HCT116 (cell line): ENCODE results near the gene GABPA. TPM values are rescaled to one million over a fixed set of nuclear protein-coding genes. Genes with fewer than 3 reads are reported as not detected.
A peak's percentile ranks its signal among the peaks of the same experiment; 100 is the strongest.

Experiments used
- ATAC-seq: fragments of 200-7000 bp; cut with Tn5 transposase; 2 replicates; pipeline ENCODE4 v1.9.1; 2020; ENCODE audit warnings: mild to moderate bottlenecking, moderate library complexity
- BruUV-seq: library from RNA; stranded (reverse); fragments of 400-500 nt; replicated peaks from 2 replicates; lab custom pipeline; 2021; lab: Mats Ljungman, UMichigan
- CTCF ChIA-PET: fragments of 300-600 bp; sonication (Branson Sonifier 250); formaldehyde crosslinking; loops from one replicate; lab custom pipeline; 2021; ENCODE audit warnings: antibody characterized with exemption; lab: Charles Lee
- POLR2A ChIA-PET: fragments of 300-600, 350-600 bp; sonication (Branson Sonifier 250); formaldehyde crosslinking; loops from one replicate; lab custom pipeline; 2021; ENCODE audit warnings: antibody characterized with exemption; lab: Charles Lee
- RAD21 ChIA-PET, 2 experiments: fragments of 300-600 bp; sonication (Branson Sonifier 250); formaldehyde crosslinking; loops; one replicate each; lab custom pipeline; 2023; ENCODE audit warnings: low total read pairs in 2 of 2; ENCODE audit not compliant: uncharacterized antibody in 2 of 2, unreplicated experiment in 2 of 2, low non-redundant PET in 1 of 2; lab: Charles Lee
- DNase-seq: peaks from one replicate; pipeline ENCODE4 v3.0.0-alpha.2; 2010; ENCODE audit warnings: low read depth, low spot score
- H2AFZ ChIP-seq: fragments of 200-600 bp; shearing (Covaris generic), sonication (generic); 2 replicates; pipeline ENCODE4 v1.6.1; 2017; ENCODE audit warnings: low read depth, mixed run types, mixed read lengths, antibody characterized with exemption, low read length; ENCODE audit not compliant: poor library complexity, severe bottlenecking
- H3K27ac ChIP-seq: 2 replicates; pipeline ENCODE4 v1.5.1; 2012; ENCODE audit warnings: low read depth, low read length
- H3K27me3 ChIP-seq: fragments of 200-600 bp; sonication (generic); 2 replicates; pipeline ENCODE4 v1.6.1; 2016; ENCODE audit warnings: mixed run types, low read length, mixed read lengths; ENCODE audit not compliant: insufficient read depth
- H3K36me3 ChIP-seq, 2 experiments: fragments of 200-500 bp in 1 of 2; fragments of 200-600 bp in 1 of 2; sonication (Bioruptor generic) in 1 of 2; sonication (generic) in 1 of 2; 2 replicates each; pipeline versions ENCODE4 v1.5.1 to v1.6.1; 2014 to 2016; ENCODE audit warnings: low read length in 2 of 2, inconsistent platforms in 1 of 2, mixed read lengths in 1 of 2, mixed run types in 1 of 2; ENCODE audit not compliant: insufficient read depth in 2 of 2, control insufficient read depth in 1 of 2
- H3K4me1 ChIP-seq, 2 experiments: fragments of 200-600 bp in 1 of 2; sonication (generic) in 1 of 2; 2 replicates each; pipeline versions ENCODE4 v1.5.1 to v1.6.1; 2012 to 2017; ENCODE audit warnings: low read length in 2 of 2, inconsistent platforms in 1 of 2, mild to moderate bottlenecking in 1 of 2, mixed read lengths in 1 of 2, mixed run types in 1 of 2, moderate library complexity in 1 of 2; ENCODE audit not compliant: insufficient read depth in 2 of 2, control insufficient read depth in 1 of 2
- H3K4me2 ChIP-seq: fragments of 200-600 bp; sonication (generic); 2 replicates; pipeline ENCODE4 v1.6.1; 2017; ENCODE audit warnings: mixed run types, low read length, mixed read lengths
- H3K4me3 ChIP-seq, 2 experiments: fragments of 200-600 bp in 1 of 2; sonication (generic) in 1 of 2; replicated peaks in 1 of 2; 2 replicates each; pipeline ENCODE4 v1.5.1; 2011 to 2016; ENCODE audit warnings: low read length in 2 of 2, control low read depth in 1 of 2, low read depth in 1 of 2, mild to moderate bottlenecking in 1 of 2, mixed read lengths in 1 of 2, mixed run types in 1 of 2
- H3K79me2 ChIP-seq: fragments of 200-600 bp; sonication (generic); 2 replicates; pipeline ENCODE4 v1.6.1; 2017; ENCODE audit warnings: mild to moderate bottlenecking, mixed run types, low read length, moderate library complexity, mixed read lengths; ENCODE audit not compliant: insufficient read depth
- H3K9ac ChIP-seq: fragments of 200-600 bp; sonication (generic); 2 replicates; pipeline ENCODE4 v1.6.1; 2016; ENCODE audit warnings: low read length, mixed read lengths
- H3K9me2 ChIP-seq: fragments of 200-600 bp; sonication (generic), shearing (Covaris generic); 2 replicates; pipeline ENCODE4 v1.6.1; 2017; ENCODE audit warnings: mixed run types, mild to moderate bottlenecking, moderate library complexity; ENCODE audit not compliant: insufficient read depth
- H3K9me3 ChIP-seq, 2 experiments: fragments of 200-500 bp in 1 of 2; fragments of 200-600 bp in 1 of 2; sonication (Bioruptor generic) in 1 of 2; sonication (generic) in 1 of 2; 2 replicates each; pipeline ENCODE4 v1.6.1; 2014 to 2017; ENCODE audit warnings: low read length in 2 of 2, mixed read lengths in 2 of 2, inconsistent platforms in 1 of 2, low read depth in 1 of 2, mild to moderate bottlenecking in 1 of 2, mixed run types in 1 of 2, moderate library complexity in 1 of 2; ENCODE audit not compliant: control insufficient read depth in 1 of 2, insufficient read depth in 1 of 2
- H4K20me1 ChIP-seq: fragments of 200-600 bp; sonication (generic), shearing (Covaris generic); 2 replicates; pipeline ENCODE4 v1.6.1; 2017; ENCODE audit warnings: mixed run types, mild to moderate bottlenecking, moderate library complexity; ENCODE audit not compliant: insufficient read depth
- CBX3 ChIP-seq: IDR thresholded peaks from 2 replicates; pipeline ENCODE4 v1.6.1; 2012; ENCODE audit warnings: low read depth
- CEBPB ChIP-seq: IDR thresholded peaks from 2 replicates; pipeline ENCODE4 v1.6.1; 2012; ENCODE audit warnings: low read depth
- ELF1 ChIP-seq: IDR thresholded peaks from 2 replicates; pipeline ENCODE4 v1.6.1; 2012; ENCODE audit warnings: low read depth, borderline replicate concordance
- EZH2 ChIP-seq: fragments of 200-600 bp; sonication (generic); IDR thresholded peaks from 2 replicates; pipeline ENCODE4 v1.6.1; 2017; ENCODE audit warnings: antibody characterized with exemption, mixed run types
- EZH2phosphoT487 ChIP-seq: fragments of 200-600 bp; IDR thresholded peaks from 2 replicates; pipeline ENCODE4 v1.6.1; 2018; ENCODE audit warnings: antibody characterized with exemption, borderline replicate concordance
- MAX ChIP-seq: IDR thresholded peaks from 2 replicates; pipeline ENCODE4 v1.6.1; 2012
- POLR2A ChIP-seq: IDR thresholded peaks from 2 replicates; pipeline ENCODE4 v1.7.0; 2011; ENCODE audit warnings: borderline replicate concordance; ENCODE audit not compliant: insufficient read depth, insufficient read length; ENCODE audit errors: extremely low read depth
- RAD21 ChIP-seq: IDR thresholded peaks from 2 replicates; pipeline ENCODE4 v1.6.1; 2012; ENCODE audit warnings: low read depth, mild to moderate bottlenecking
- REST ChIP-seq: IDR thresholded peaks from 2 replicates; pipeline ENCODE4 v1.6.1; 2012; ENCODE audit warnings: low read depth
- SIN3A ChIP-seq: IDR thresholded peaks from 2 replicates; pipeline ENCODE4 v1.6.1; 2012; ENCODE audit warnings: low read depth
- SRF ChIP-seq: IDR thresholded peaks from 2 replicates; pipeline ENCODE4 v1.6.1; 2012; ENCODE audit warnings: low read depth
- TCF7L2 ChIP-seq: IDR thresholded peaks from 2 replicates; pipeline ENCODE4 v1.7.0; 2011; ENCODE audit warnings: borderline replicate concordance, inconsistent platforms; ENCODE audit not compliant: insufficient read depth, insufficient read length; ENCODE audit errors: extremely low read depth
- YY1 ChIP-seq: IDR thresholded peaks from 2 replicates; pipeline ENCODE4 v1.6.1; 2011; ENCODE audit warnings: low read length, low read depth, moderate library complexity, mild to moderate bottlenecking; ENCODE audit not compliant: insufficient replicate concordance; ENCODE audit errors: extremely low read depth
- ZFX ChIP-seq: fragments of 450-650 bp; IDR thresholded peaks from 2 replicates; pipeline ENCODE4 v1.6.1; 2017
- ZNF274 ChIP-seq: fragments of 200-500 bp; sonication (Bioruptor generic); IDR thresholded peaks from 2 replicates; pipeline ENCODE4 v1.6.1; 2014; ENCODE audit warnings: mild to moderate bottlenecking, low read depth, low read length, inconsistent platforms
- intact Hi-C: fragments of 100-400 bp; cut with micrococcal nuclease; formaldehyde crosslinking; loops from 2 replicates; pipeline ENCODE4 v1.10.0; 2022
- total RNA-seq: library from RNA; stranded (reverse); gene quantifications from one replicate; pipeline ENCODE4 v1.2.1, GENCODE V29; 2021; ENCODE audit not compliant: unreplicated experiment

The GABPA gene
- total RNA-seq, 1 experiment from 2014 or later = 23.6 TPM

- Histone ChIP-seq H3K4me1 (peaks cover 0 to 12% of the 10 kb centered on the region in 2 experiments; a peak in 3 of 4 replicates), H3K27ac (no peak overlapping the region), H3K36me3 (no peaks in the 10 kb centered on the region), H4K20me1 (no peaks in the 10 kb centered on the region), H2AFZ (peak overlapping the region; percentile 89), H3K9me3 (no peaks in the 10 kb centered on the region), H3K9ac (no peak overlapping the region), H3K79me2 (no peaks in the 10 kb centered on the region), H3K4me3 (no peak overlapping the region), H3K4me2 (peak overlapping the region; percentile 65; the same call in 1 of the 2 replicates), H3K27me3 (no peaks in the 10 kb centered on the region; the same call in 1 of the 2 replicates), H3K9me2 (no peaks in the 10 kb centered on the region)
- ATAC-seq (no peak), DNase-seq (no peak)
- intact Hi-C loops = no loop called here
- RAD21 ChIA-PET = no interaction called here
- TF ChIP-seq SIN3A (no peak), EZH2phosphoT487 (no peak), EZH2 (no peak), ZFX (no peak), REST (no peak), POLR2A (no peak), CBX3 (no peak), CEBPB (no peak), RAD21 (no peak), ELF1 (no peak), MAX (no peak), TCF7L2 (no peak), YY1 (no peak), SRF (no peak), ZNF274 (no peak)
- CTCF ChIA-PET = interaction anchor here (1.2 to 2.4 kb wide), 3 partner anchors 10 to 182 kb away, joined by 3 to 27 read pairs (median 5); no protein-coding TSS in a partner anchor
- POLR2A ChIA-PET = interaction anchor here (0.9 kb wide), 1 partner anchor 378 kb away, joined by 3 read pairs; no protein-coding TSS in a partner anchor
- BruUV-seq = no TSS peak
Observed at GRCh38 chr21:25790878-25791204, 56.1 kb downstream of the GABPA start.
